Fibroblast of lung (primary cell): ENCODE results near the gene MACO1. TPM values are rescaled to one million over a fixed set of nuclear protein-coding genes. Genes with fewer than 3 reads are reported as not detected.

Experiments
- DNase-seq, 2 donors: peaks; one replicate each; pipeline versions ENCODE4 v3.0.0 to v3.0.0-alpha.2; 2010; ENCODE audit warnings: low read depth in 2 of 2
- H2AFZ ChIP-seq: 2 replicates; pipeline ENCODE4 v1.5.1; 2012; ENCODE audit warnings: low read length, control low read depth, inconsistent platforms
- H3K27ac ChIP-seq: 2 replicates; pipeline ENCODE4 v1.5.1; 2011; ENCODE audit warnings: low read length, control low read depth; ENCODE audit not compliant: insufficient read depth
- H3K27me3 ChIP-seq: 2 replicates; pipeline ENCODE4 v1.5.1; 2011; ENCODE audit warnings: mild to moderate bottlenecking, low read length; ENCODE audit not compliant: control insufficient read depth, insufficient read depth
- H3K36me3 ChIP-seq: 2 replicates; pipeline ENCODE4 v1.5.1; 2011; ENCODE audit warnings: low read length; ENCODE audit not compliant: control insufficient read depth, insufficient read depth
- H3K4me1 ChIP-seq: 2 replicates; pipeline ENCODE4 v1.5.1; 2011; ENCODE audit warnings: low read length; ENCODE audit not compliant: control insufficient read depth, insufficient read depth; ENCODE audit errors: extremely low read depth
- H3K4me2 ChIP-seq: 2 replicates; pipeline ENCODE4 v1.5.1; 2011; ENCODE audit warnings: low read length, control low read depth; ENCODE audit not compliant: insufficient read depth; ENCODE audit errors: extremely low read depth
- H3K4me3 ChIP-seq, 4 experiments: fragments of 200-600 bp in 1 of 4; sonication (generic) in 1 of 4; replicated peaks in 1 of 4; 2 replicates each; pipeline ENCODE4 v1.5.1; 2011 to 2016; ENCODE audit warnings: low read length in 4 of 4, low read depth in 3 of 4, mild to moderate bottlenecking in 3 of 4, control low read depth in 2 of 4, inconsistent platforms in 1 of 4, mixed read lengths in 1 of 4; ENCODE audit not compliant: insufficient read depth in 1 of 4; ENCODE audit errors: control extremely low read depth in 1 of 4
- H3K79me2 ChIP-seq: 2 replicates; pipeline ENCODE4 v1.5.1; 2012; ENCODE audit warnings: mild to moderate bottlenecking, low read length, inconsistent platforms; ENCODE audit not compliant: control insufficient read depth, insufficient read depth
- H3K9ac ChIP-seq: 2 replicates; pipeline ENCODE4 v1.5.1; 2011; ENCODE audit warnings: mild to moderate bottlenecking, low read length, control low read depth; ENCODE audit not compliant: insufficient read depth
- H3K9me3 ChIP-seq: 2 replicates; pipeline ENCODE4 v1.5.1; 2012; ENCODE audit warnings: low read depth, low read length; ENCODE audit not compliant: control insufficient read depth, insufficient read depth
- H4K20me1 ChIP-seq: 2 replicates; pipeline ENCODE4 v1.5.1; 2011; ENCODE audit warnings: low read length; ENCODE audit not compliant: control insufficient read depth, insufficient read depth; ENCODE audit errors: extremely low read depth
- EZH2 ChIP-seq: IDR thresholded peaks from 2 replicates; pipeline ENCODE4 v1.5.1; 2012; ENCODE audit warnings: low read length, control low read depth, mild to moderate bottlenecking; ENCODE audit errors: missing control alignments
- polyA plus RNA-seq, 2 donors: library from polyadenylated mRNA; depleted of rRNA in 1 of 2; stranded (reverse) in 1 of 2; unstranded in 1 of 2; fragments of >200 nt; gene quantifications; 2 replicates each; pipeline ENCODE4 v1.2.1, GENCODE V29; 2011 to 2012; ENCODE audit warnings: missing spikeins in 1 of 2
- total RNA-seq: library from RNA; depleted of rRNA; stranded (reverse); fragments of >200 nt; gene quantifications from 2 replicates; pipeline ENCODE4 v1.2.1, GENCODE V29; 2014
- TF ChIP-seq, protein P1 (sequence below), 2 donors: IDR thresholded peaks in 1 of 2; conservative IDR thresholded peaks in 1 of 2; 1 replicate in 1 of 2; 2 replicates in 1 of 2; pipeline ENCODE4 v1.5.1; 2011 to 2012; ENCODE audit warnings: low read length in 2 of 2, control low read depth in 1 of 2, inconsistent platforms in 1 of 2, low read depth in 1 of 2, mild to moderate bottlenecking in 1 of 2

MACO1 gene
- total and polyA plus RNA-seq, 2 donors (not counting 1 experiment from before 2014, with no cell fraction given) = 14.2 to 17.5 TPM

DNA sequence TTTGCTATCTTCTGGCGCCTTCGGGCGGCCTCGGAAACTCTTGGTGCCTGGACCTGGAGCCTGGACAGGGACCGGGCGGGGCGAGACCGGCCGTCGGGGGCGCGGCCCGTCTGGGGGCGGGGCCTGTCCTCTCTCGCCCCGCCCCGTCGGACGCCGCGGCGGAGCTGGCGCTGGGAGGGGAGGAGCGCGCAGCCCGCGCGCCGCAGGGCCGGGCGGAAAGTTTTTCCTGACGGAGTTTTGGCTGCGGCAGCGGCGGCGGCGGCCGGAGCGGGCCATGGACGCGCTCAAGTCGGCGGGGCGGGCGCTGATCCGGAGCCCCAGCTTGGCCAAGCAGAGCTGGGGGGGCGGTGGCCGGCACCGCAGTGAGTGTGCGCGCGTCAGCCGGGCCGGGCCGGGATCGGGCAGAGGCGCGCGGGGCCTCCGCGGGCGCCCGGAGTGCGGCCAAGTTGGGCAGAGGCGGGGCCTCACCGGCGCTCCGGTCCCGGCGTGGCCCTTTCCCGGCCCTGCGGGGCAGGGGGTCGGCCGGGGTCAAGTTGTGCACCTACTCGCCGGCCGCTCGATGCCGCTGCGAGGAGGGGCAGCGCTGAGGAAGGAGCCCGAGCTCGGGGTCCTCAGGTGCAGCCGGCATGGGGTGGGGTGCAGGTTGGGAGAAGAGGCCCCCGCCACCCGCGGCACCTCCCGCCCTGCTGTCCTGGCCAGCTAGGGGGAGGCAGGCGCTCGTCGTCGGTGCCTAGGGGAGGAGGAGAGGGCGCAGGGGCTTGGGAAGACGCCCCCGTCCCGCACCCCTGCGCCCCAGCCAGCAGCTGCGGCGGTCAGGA is 112.9 kb downstream of the MACO1 start, which contains the start of gene LDLRAP1:
TSS of gene LDLRAP1 (plus strand) at position 182 of the 818 bp plus-strand sequence. CDS start at position 275, 93 bp downstream.
- Histone ChIP-seq H3K27me3 (peaks cover 2% of the 10 kb centered on the region), H3K27ac (peak within 1 kb of the TSS; percentile 8), H4K20me1 (no peaks in the 10 kb centered on the region), H3K9me3 (no peaks in the 10 kb centered on the region), H3K79me2 (no peaks in the 10 kb centered on the region), H3K4me3 (peak within 1 kb of the TSS; percentile 44 to 80 (median 66)), H2AFZ (peak within 1 kb of the TSS; percentile 31), H3K4me1 (peaks cover 3% of the 10 kb centered on the region), H3K9ac (peak within 1 kb of the TSS; percentile 60), H3K36me3 (no peaks in the 10 kb centered on the region), H3K4me2 (peak within 1 kb of the TSS; percentile 77)
- peak; percentile 64 to 66 for DNase-seq
- no peak for TF ChIP-seq EZH2
- TF ChIP-seq, protein P1, sequence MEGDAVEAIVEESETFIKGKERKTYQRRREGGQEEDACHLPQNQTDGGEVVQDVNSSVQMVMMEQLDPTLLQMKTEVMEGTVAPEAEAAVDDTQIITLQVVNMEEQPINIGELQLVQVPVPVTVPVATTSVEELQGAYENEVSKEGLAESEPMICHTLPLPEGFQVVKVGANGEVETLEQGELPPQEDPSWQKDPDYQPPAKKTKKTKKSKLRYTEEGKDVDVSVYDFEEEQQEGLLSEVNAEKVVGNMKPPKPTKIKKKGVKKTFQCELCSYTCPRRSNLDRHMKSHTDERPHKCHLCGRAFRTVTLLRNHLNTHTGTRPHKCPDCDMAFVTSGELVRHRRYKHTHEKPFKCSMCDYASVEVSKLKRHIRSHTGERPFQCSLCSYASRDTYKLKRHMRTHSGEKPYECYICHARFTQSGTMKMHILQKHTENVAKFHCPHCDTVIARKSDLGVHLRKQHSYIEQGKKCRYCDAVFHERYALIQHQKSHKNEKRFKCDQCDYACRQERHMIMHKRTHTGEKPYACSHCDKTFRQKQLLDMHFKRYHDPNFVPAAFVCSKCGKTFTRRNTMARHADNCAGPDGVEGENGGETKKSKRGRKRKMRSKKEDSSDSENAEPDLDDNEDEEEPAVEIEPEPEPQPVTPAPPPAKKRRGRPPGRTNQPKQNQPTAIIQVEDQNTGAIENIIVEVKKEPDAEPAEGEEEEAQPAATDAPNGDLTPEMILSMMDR (conservative IDR thresholded peaks at IDR 0.05 in 1 of 2, IDR thresholded peaks at IDR 0.05 in 1 of 2; ENCODE audit: low read depth in 1 of 2, low read length in 2 of 2) = no peak

DNA sequence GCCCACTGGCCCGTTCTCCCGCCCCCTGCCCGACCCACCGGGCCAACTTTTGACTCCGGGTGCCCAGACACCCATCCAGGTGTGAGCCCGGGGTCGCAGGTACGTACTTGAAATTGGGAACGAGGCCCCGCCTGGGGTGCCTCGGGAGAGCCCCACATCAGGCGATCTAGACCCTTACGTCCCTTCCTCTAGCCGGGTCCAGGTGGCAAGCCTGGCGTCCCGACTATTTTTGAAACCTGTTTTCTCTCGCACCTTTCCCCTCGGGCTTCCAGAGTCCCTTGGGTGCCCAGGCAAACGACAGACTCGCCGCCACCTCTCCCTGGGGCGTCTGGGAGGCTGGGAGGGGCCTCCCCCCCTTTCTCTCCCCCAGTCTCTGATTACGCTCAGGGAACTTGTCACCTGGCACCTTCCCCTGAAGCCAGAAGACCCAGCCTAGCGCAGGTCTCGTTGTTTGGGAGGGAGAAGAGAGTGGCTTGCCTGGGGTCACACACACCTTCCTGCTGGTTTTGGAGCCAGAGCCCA is 113.6 kb downstream of the MACO1 start:
- TF ChIP-seq, protein P1 (conservative IDR thresholded peaks at IDR 0.05 in 1 of 2, IDR thresholded peaks at IDR 0.05 in 1 of 2; ENCODE audit: low read depth in 1 of 2, low read length in 2 of 2) = no peak
- no peak for TF ChIP-seq EZH2
- no peaks in the 10 kb centered on the region for H3K9me3 ChIP-seq
- no peaks in the 10 kb centered on the region for H3K36me3 ChIP-seq
- H3K79me2 ChIP-seq = no peaks in the 10 kb centered on the region
- H4K20me1 ChIP-seq = no peaks in the 10 kb centered on the region
- peak overlapping the region; percentile 60 for H3K9ac ChIP-seq
- no peak overlapping the region for H2AFZ ChIP-seq
- H3K4me1 ChIP-seq = peaks cover 7% of the 10 kb centered on the region
- DNase-seq = no peak
- peak overlapping the region; percentile 44 to 80 (median 66) for H3K4me3 ChIP-seq
- peaks cover 2% of the 10 kb centered on the region for H3K27me3 ChIP-seq
- no peak overlapping the region for H3K27ac ChIP-seq
- peak overlapping the region; percentile 77 for H3K4me2 ChIP-seq

DNA sequence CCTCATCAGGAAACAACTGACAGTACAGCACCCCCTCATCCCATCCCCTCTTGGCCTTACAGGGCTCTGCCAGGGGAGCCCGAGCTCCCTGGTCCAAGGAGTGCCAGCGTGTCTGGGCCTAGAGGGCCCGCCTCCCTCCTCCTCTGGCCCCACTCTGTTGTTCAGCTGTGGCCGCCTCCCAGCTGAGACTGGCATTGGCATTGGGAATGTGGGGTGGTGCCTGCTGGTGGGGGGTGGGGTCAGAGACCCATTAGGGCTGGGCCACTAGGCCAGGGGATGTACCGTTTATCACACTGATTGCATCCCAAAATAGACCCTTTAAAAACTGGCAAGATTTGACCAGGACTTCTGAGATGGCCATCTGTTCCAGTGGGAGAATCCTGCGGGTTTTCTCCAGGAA is 114.1 kb downstream of the MACO1 start:
- H3K4me1 ChIP-seq = peaks cover 12% of the 10 kb centered on the region
- TF ChIP-seq, protein P1 (conservative IDR thresholded peaks at IDR 0.05 in 1 of 2, IDR thresholded peaks at IDR 0.05 in 1 of 2; ENCODE audit: low read depth in 1 of 2, low read length in 2 of 2) = no peak
- no peak for TF ChIP-seq EZH2
- H3K9me3 ChIP-seq = no peaks in the 10 kb centered on the region
- no peak overlapping the region for H2AFZ ChIP-seq
- no peak overlapping the region for H3K27ac ChIP-seq
- H3K27me3 ChIP-seq = peaks cover 2% of the 10 kb centered on the region
- no peaks in the 10 kb centered on the region for H4K20me1 ChIP-seq
- peak overlapping the region in 3 of 4 experiments; percentile 63 to 80 (median 70) for H3K4me3 ChIP-seq
- no peak for DNase-seq
- H3K79me2 ChIP-seq = no peaks in the 10 kb centered on the region
- H3K9ac ChIP-seq = peak overlapping the region; percentile 8
- H3K4me2 ChIP-seq = peak overlapping the region; percentile 77
- no peaks in the 10 kb centered on the region for H3K36me3 ChIP-seq
